Common myeloid progenitor, CD34-positive (primary cell): ENCODE measurements around the gene GNAI2.

ENCODE experiments used
- CTCF ChIA-PET: fragments of 350-600 bp; sonication (Branson Sonifier 250); formaldehyde crosslinking; loops from one replicate; lab custom pipeline; 2021; ENCODE audit warnings: antibody characterized with exemption; lab: Charles Lee
- POLR2A ChIA-PET: fragments of 350-600 bp; sonication (Branson Sonifier 250); formaldehyde crosslinking; loops from one replicate; lab custom pipeline; 2021; ENCODE audit warnings: antibody characterized with exemption; lab: Charles Lee
- DNase-seq, 3 donors: peaks; one replicate each; pipeline versions ENCODE4 v3.0.0 to v3.0.0-alpha.2; 2013
- H3K27ac ChIP-seq, 2 experiments: 1 replicate in 1 of 2; 2 replicates in 1 of 2; pipeline ENCODE4 v1.7.0; 2013; ENCODE audit warnings: inconsistent platforms in 2 of 2, low read length in 2 of 2, mild to moderate bottlenecking in 2 of 2, low read depth in 1 of 2, moderate library complexity in 1 of 2; ENCODE audit not compliant: severe bottlenecking in 2 of 2, insufficient read depth in 1 of 2, poor library complexity in 1 of 2
- H3K27me3 ChIP-seq, 5 experiments: replicated peaks in 2 of 5; 1 replicate in 3 of 5; 2 replicates in 2 of 5; pipeline versions ENCODE4 v1.6.1 to v1.7.0; 2013; ENCODE audit warnings: low read length in 4 of 5, mild to moderate bottlenecking in 2 of 5, moderate library complexity in 2 of 5, inconsistent platforms in 1 of 5; ENCODE audit not compliant: insufficient read depth in 5 of 5, control insufficient read depth in 4 of 5
- H3K36me3 ChIP-seq, 4 experiments: 1 replicate in 2 of 4; 2 replicates in 2 of 4; pipeline versions ENCODE4 v1.6.1 to v1.7.0; 2013; ENCODE audit warnings: low read length in 3 of 4, control low read depth in 1 of 4, mild to moderate bottlenecking in 1 of 4; ENCODE audit not compliant: control insufficient read depth in 4 of 4, insufficient read depth in 4 of 4
- H3K4me1 ChIP-seq, 4 experiments: 1 replicate in 3 of 4; 2 replicates in 1 of 4; pipeline versions ENCODE4 v1.6.1 to v1.7.1; 2013; ENCODE audit warnings: low read length in 3 of 4, mild to moderate bottlenecking in 3 of 4, control low read depth in 1 of 4, inconsistent platforms in 1 of 4, moderate library complexity in 1 of 4; ENCODE audit not compliant: control insufficient read depth in 4 of 4, insufficient read depth in 4 of 4; ENCODE audit errors: control extremely low read depth in 1 of 4
- H3K4me3 ChIP-seq, 7 experiments: 1 replicate in 4 of 7; 2 replicates in 3 of 7; pipeline versions ENCODE4 v1.5.1 to v1.7.0; 2013; ENCODE audit warnings: mild to moderate bottlenecking in 7 of 7, low read length in 6 of 7, moderate library complexity in 6 of 7, inconsistent platforms in 2 of 7, low read depth in 2 of 7, control low read depth in 1 of 7; ENCODE audit not compliant: insufficient read depth in 4 of 7, control insufficient read depth in 1 of 7; ENCODE audit errors: extremely low read depth in 1 of 7
- H3K9me3 ChIP-seq, 5 experiments: 1 replicate in 4 of 5; 2 replicates in 1 of 5; pipeline versions ENCODE4 v1.6.1 to v1.7.1; 2013; ENCODE audit warnings: low read length in 4 of 5, mild to moderate bottlenecking in 2 of 5, inconsistent platforms in 1 of 5, low read depth in 1 of 5, moderate library complexity in 1 of 5; ENCODE audit not compliant: control insufficient read depth in 4 of 5, insufficient read depth in 2 of 5; ENCODE audit errors: control extremely low read depth in 1 of 5
- WGBS: methylation state at CpG from one replicate; pipeline ENCODE4 v1.1.5; 2013; ENCODE audit not compliant: insufficient coverage; 5-methylcytosine and 5-hydroxymethylcytosine counted together

GNAI2 gene

GRCh38 chr3:50297384-50297775 is 61.4 kb downstream of the GNAI2 start:
- WGBS, result 100% methylated on average over 2 of the region's 2 CpGs
- DNase-seq, result no peak
- Histone ChIP-seq H3K4me1 (peaks cover 7 to 39% (median 39%) of the 10 kb centered on the region in 4 experiments), H3K27me3 (no peaks in the 10 kb centered on the region), H3K27ac (peak overlapping the region in 1 of 2 experiments; percentile 86), H3K9me3 (no peaks in the 10 kb centered on the region), H3K36me3 (peaks cover 0 to 22% (median 9%) of the 10 kb centered on the region in 4 experiments), H3K4me3 (peak overlapping the region in 2 of 7 experiments; percentile 83 to 98)
- CTCF ChIA-PET, result interaction anchor here (0.6 to 5.5 kb wide), 9 partner anchors 9 to 72 kb away, joined by 3 to 46 read pairs (median 4); partner anchors contain the start of gene HYAL2
- POLR2A ChIA-PET, result interaction anchor here (0.7 kb wide), 1 partner anchor 93 kb away, joined by 3 read pairs; no protein-coding TSS in a partner anchor

DNA sequence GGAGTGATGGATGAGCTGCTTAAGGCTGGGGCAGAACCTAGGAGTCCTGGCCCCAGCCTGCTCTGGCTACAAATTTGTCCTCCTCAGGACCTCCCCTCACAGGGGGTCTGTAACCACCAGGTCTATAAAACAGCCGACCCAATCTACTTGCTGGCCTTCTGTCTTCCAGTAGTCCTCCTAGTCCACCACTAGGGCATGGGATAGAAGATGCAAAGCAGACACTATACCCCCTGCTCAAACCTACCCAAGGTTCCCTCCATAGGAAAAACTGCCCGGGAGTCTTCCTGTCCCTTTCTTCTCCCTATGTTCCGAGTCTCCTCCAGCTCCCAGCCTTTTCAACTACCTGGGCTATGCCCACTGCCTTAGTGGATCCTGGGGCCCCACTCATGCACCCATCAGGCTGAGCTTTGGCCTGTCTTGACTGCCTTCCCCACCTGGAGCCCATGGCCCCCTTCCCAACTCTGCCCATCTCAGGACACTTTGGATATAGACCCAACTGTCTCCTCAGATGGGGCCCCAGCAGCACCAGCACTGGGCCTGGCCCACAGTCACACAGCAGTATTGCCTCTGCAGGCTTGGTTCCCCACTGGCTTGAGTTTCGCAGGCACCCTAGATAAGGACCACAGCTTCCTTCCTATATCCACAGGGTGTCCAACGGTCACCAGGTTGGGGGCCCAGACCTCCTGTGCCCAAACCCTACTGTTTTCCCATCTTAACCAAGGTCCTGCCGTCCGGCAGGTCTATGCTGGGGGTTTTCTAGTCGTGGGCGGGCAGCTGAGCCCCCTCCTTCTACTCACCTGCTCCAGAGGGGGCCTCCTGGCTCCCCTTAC is 62.1 kb downstream of the GNAI2 start:
- POLR2A ChIA-PET, result interaction anchor here (1.1 to 1.4 kb wide), 2 partner anchors 30 to 39 kb away, joined by 3 to 5 read pairs; partner anchors contain the start of gene TUSC2
- Histone ChIP-seq H3K4me3 (peak overlapping the region; percentile 59 to 98 (median 80)), H3K27me3 (no peaks in the 10 kb centered on the region), H3K4me1 (peaks cover 7 to 34% (median 32%) of the 10 kb centered on the region in 4 experiments), H3K27ac (peak overlapping the region; percentile 66 to 86), H3K36me3 (peaks cover 0 to 22% (median 9%) of the 10 kb centered on the region in 4 experiments), H3K9me3 (no peaks in the 10 kb centered on the region)
- CTCF ChIA-PET, result interaction anchor here (0.8 to 5.5 kb wide), 13 partner anchors 10 to 82 kb away, joined by 3 to 46 read pairs (median 3); partner anchors contain the start of gene HYAL2
- WGBS, result 14% methylated on average over 8 of the region's 9 CpGs
- peak in 1 of 3 donors; percentile 43 for DNase-seq

DNA sequence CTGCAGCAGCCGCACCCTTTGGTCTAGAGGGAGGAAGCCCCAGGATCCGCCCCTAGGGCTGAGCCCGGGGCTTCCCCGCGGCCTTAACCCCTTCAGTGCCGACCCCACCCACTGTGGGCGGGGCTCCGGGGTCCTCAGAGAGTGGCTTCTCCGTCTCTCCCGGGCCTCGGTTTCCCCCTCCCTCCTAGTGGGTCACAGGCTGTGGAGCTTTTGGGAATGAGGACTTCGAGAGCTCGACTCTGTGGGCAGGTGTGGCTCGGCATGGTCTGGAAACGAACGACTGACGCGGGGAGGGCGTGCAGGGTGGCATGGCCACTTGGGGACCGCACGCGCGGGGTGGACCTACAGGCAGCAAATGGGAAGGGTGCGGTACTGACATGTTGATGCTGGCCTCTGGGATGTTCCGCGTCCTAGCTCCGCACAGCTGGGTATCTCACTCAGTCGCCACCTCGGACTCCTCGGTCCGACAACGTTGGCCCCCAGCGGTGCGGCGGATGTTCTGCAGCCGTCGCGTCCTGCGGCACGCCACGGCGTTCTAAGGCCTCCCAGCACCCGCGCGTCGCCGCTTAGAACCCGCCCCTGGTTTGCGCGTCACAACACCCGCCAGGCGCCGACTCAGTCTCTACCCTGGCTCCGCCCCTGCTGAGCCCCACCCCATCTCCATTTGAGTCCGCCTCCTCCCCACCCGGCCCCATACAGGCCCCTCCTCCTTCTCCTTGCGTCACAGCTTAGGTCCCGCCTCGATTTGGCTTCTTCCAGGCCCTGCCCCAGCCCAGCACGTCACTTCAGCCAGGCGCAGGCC is 63.0 kb downstream of the GNAI2 start, which contains the start of the genes HYAL3 and NAA80:
TSS of gene HYAL3 (minus strand) at position 570 of the 802 bp plus-strand sequence. CDS start 3,803 bp downstream, outside the sequence.
TSS of gene NAA80 (minus strand) at position 570 of the 802 bp plus-strand sequence. CDS start 1,942 bp downstream, outside the sequence.
- DNase-seq, result peak; percentile 99
- Histone ChIP-seq H3K27ac (peak within 1 kb of the TSS; percentile 66 to 86), H3K4me1 (peaks cover 7 to 34% (median 31%) of the 10 kb centered on the region in 4 experiments), H3K36me3 (peaks cover 0 to 22% (median 9%) of the 10 kb centered on the region in 4 experiments), H3K9me3 (no peaks in the 10 kb centered on the region), H3K4me3 (peak within 1 kb of the TSS; percentile 59 to 98 (median 80)), H3K27me3 (no peaks in the 10 kb centered on the region)
- POLR2A ChIA-PET, result interaction anchor here (0.6 to 1.4 kb wide), 5 partner anchors 16 to 38 kb away, joined by 3 to 5 read pairs (median 4); partner anchors contain the start of gene TUSC2
- CTCF ChIA-PET, result interaction anchor here (0.7 to 5.5 kb wide), 15 partner anchors 10 to 461 kb away, joined by 3 to 46 read pairs (median 3); partner anchors contain the start of genes HYAL2, LSMEM2, SEMA3B and TUSC2
- 0% methylated on average over 46 of the region's 61 CpGs for WGBS

DNA sequence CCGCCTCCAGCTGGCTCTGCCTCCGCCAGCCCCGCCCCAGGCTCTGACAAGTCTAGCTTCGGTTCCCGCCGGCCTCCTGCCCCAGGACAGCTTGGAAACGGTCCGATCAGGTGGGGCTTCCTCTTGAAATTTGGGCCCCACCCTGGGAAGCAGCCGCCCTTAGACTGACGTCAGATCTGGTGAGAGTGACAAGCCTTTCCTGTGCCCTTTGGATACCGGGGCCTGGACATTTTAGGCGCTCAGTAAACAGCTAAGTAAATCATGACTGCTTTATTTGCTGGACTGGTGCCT is 63.6 kb downstream of the GNAI2 start:
- POLR2A ChIA-PET, result interaction anchor here (0.6 to 1.0 kb wide), 3 partner anchors 16 to 33 kb away, joined by 3 to 4 read pairs (median 4); partner anchors contain the start of gene TUSC2
- no peak for DNase-seq
- CTCF ChIA-PET, result interaction anchor here (0.7 to 5.5 kb wide), 11 partner anchors 10 to 462 kb away, joined by 3 to 46 read pairs (median 3); partner anchors contain the start of genes HYAL2, LSMEM2, SEMA3B and TUSC2
- H3K4me3 ChIP-seq, result peak overlapping the region; percentile 31 to 74 (median 69)
- peak overlapping the region; percentile 66 to 86 for H3K27ac ChIP-seq
- peaks cover 7 to 34% (median 31%) of the 10 kb centered on the region in 4 experiments for H3K4me1 ChIP-seq
- H3K36me3 ChIP-seq, result peaks cover 0 to 19% (median 9%) of the 10 kb centered on the region in 4 experiments
- H3K9me3 ChIP-seq, result no peaks in the 10 kb centered on the region
- 1% methylated on average over 12 of the region's 12 CpGs for WGBS
- no peaks in the 10 kb centered on the region for H3K27me3 ChIP-seq

DNA sequence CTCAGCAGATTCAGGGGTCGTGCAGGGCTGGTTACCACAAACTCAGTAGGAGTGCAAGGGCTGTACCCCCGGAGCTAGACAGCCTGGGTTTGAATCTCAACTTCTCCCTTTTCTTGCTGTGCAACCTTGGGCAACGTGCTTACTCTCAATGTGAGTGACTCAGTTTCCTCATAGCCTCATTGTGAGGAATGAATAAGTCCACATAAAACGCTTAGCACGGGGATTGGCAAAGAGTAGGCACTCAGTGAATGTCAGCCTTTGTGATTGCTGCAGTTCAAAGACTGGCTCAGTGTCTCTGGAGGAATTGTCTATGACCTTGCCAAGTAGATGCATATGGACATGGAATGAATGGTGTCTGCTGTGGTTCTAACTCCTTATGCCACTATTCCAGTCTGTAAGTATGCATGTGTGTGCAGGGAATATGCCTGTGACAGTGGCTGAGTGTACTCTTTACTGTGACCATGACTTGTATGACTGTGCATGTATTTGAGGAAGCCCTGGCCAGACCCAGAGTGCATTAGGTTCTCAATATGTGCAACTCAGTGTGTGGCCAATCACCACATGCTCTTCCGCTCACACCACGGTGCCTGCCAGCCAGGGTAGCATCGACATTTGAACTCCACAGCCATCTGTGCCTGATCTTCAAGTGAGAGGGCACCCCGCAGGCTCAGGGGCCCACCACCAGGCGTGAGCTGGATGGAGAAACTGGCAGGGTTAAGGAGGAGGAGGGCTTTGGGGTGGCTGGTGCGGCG is 64.1 kb downstream of the GNAI2 start:
- H3K4me1 ChIP-seq, result peaks cover 7 to 34% (median 31%) of the 10 kb centered on the region in 4 experiments
- ChIA-PET CTCF (interaction anchor here (0.6 to 5.5 kb wide), 11 partner anchors 12 to 462 kb away, joined by 3 to 46 read pairs (median 4); partner anchors contain the start of genes HYAL2, LSMEM2, SEMA3B and TUSC2), POLR2A (interaction anchor here (0.7 to 1.0 kb wide), 2 partner anchors 15 to 28 kb away, joined by 3 to 4 read pairs; partner anchors contain the start of gene TUSC2)
- H3K36me3 ChIP-seq, result peaks cover 0 to 18% (median 9%) of the 10 kb centered on the region in 4 experiments
- H3K27me3 ChIP-seq, result no peaks in the 10 kb centered on the region
- H3K9me3 ChIP-seq, result no peaks in the 10 kb centered on the region
- DNase-seq, result peak; percentile 49 to 85 (median 83)
- H3K4me3 ChIP-seq, result peak overlapping the region; percentile 31 to 74 (median 69)
- 45% methylated on average over 10 of the region's 12 CpGs for WGBS
- H3K27ac ChIP-seq, result peak overlapping the region; percentile 66 to 86
